HepG2 (cell line): ENCODE results near the gene FXR2. TPM values are rescaled to one million over a fixed set of nuclear protein-coding genes. Genes with fewer than 3 reads are reported as not detected.

ENCODE experiments used
- HNF4A ChIP-seq: sonication (generic); formaldehyde crosslinking; IDR thresholded peaks from 2 replicates; pipeline ENCODE4 v1.4.0; 2020; ENCODE audit warnings: missing genetic modification reagents
- HNRNPH1 ChIP-seq: fragments of 200-400 bp; formaldehyde crosslinking; optimal IDR thresholded peaks from 2 replicates; pipeline ENCODE3; 2017; ENCODE audit warnings: mild to moderate bottlenecking, low read depth, low read length
- ISX ChIP-seq: sonication (generic); formaldehyde crosslinking; conservative IDR thresholded peaks from 2 replicates; pipeline ENCODE4 v1.5.0; 2020; ENCODE audit warnings: missing genetic modification reagents
- KMT2A ChIP-seq: sonication (generic); formaldehyde crosslinking; IDR thresholded peaks from 2 replicates; pipeline ENCODE4 v1.4.0; 2020; ENCODE audit warnings: missing genetic modification reagents
- PCBP1 ChIP-seq: fragments of 200-400 bp; formaldehyde crosslinking; IDR thresholded peaks from 2 replicates; pipeline ENCODE4 v1.6.1; 2017; ENCODE audit warnings: mild to moderate bottlenecking, low read depth, low read length, borderline replicate concordance
- RFX3 ChIP-seq: IDR thresholded peaks from 2 replicates; pipeline ENCODE4 v1.6.1; 2016; ENCODE audit warnings: missing biosample characterization, missing genetic modification reagents
- STAG1 ChIP-seq: sonication (generic); formaldehyde crosslinking; IDR thresholded peaks from 2 replicates; pipeline ENCODE4 v1.4.0; 2020; ENCODE audit warnings: missing genetic modification reagents
- ZNF24 ChIP-seq: fragments of 450-650 bp; IDR thresholded peaks from 2 replicates; pipeline ENCODE4 v1.6.1; 2017; ENCODE audit warnings: antibody characterized with exemption, mild to moderate bottlenecking
- ZNF44 ChIP-seq: sonication (generic); formaldehyde crosslinking; IDR thresholded peaks from 2 replicates; pipeline ENCODE4 v1.5.1; 2020; ENCODE audit warnings: mild to moderate bottlenecking, missing genetic modification reagents
- ZNF556 ChIP-seq: sonication (generic); formaldehyde crosslinking; IDR thresholded peaks from 2 replicates; pipeline ENCODE4 v1.4.0; 2020; ENCODE audit warnings: mild to moderate bottlenecking, missing genetic modification reagents, borderline replicate concordance
- ZNF614 ChIP-seq: IDR thresholded peaks from 2 replicates; pipeline ENCODE4 v1.6.1; 2018; ENCODE audit warnings: missing biosample characterization, missing genetic modification reagents, inconsistent platforms, borderline replicate concordance
- ZNF619 ChIP-seq: sonication (generic); formaldehyde crosslinking; IDR thresholded peaks from 2 replicates; pipeline ENCODE4 v1.4.0; 2020; ENCODE audit warnings: mild to moderate bottlenecking, missing genetic modification reagents
- ZNF737 ChIP-seq: sonication (generic); formaldehyde crosslinking; IDR thresholded peaks from 2 replicates; pipeline ENCODE4 v1.5.0; 2020; ENCODE audit warnings: missing genetic modification reagents, mild to moderate bottlenecking, borderline replicate concordance
- ZNF788 ChIP-seq: sonication (generic); formaldehyde crosslinking; IDR thresholded peaks from 2 replicates; pipeline ENCODE4 v1.5.0; 2020; ENCODE audit warnings: mild to moderate bottlenecking, missing genetic modification reagents, borderline replicate concordance
- polyA plus RNA-seq, 8 experiments: library from polyadenylated mRNA; depleted of rRNA in 3 of 8; stranded (reverse) in 7 of 8; unstranded in 1 of 8; fragments of >200 nt; fragmentation: Illumina TruSeq in 4 of 8; extraction: Trizol in 4 of 8; gene quantifications; 2 replicates each; pipeline versions ENCODE4 v1.2.1 to v1.2.3, GENCODE V29; 2011 to 2016; ENCODE audit warnings: low read depth in 4 of 8, missing spikeins in 1 of 8, mixed read lengths in 1 of 8; ENCODE audit not compliant: insufficient read depth in 1 of 8
- total RNA-seq, 5 experiments: library from RNA; depleted of rRNA; stranded (reverse); fragments of >200 nt; fragmentation: Illumina TruSeq; extraction: Trizol; gene quantifications; 2 replicates each; pipeline ENCODE4 v1.2.3, GENCODE V29; 2016; ENCODE audit warnings: low read depth in 1 of 5
- TF ChIP-seq, protein P1 (sequence below): sonication (generic); formaldehyde crosslinking; IDR thresholded peaks from 2 replicates; pipeline ENCODE4 v1.9.0; 2021; ENCODE audit warnings: missing genetic modification reagents, borderline replicate concordance
- TF ChIP-seq, protein P2 (sequence below): sonication (generic); formaldehyde crosslinking; IDR thresholded peaks from one replicate; pipeline ENCODE4 v1.5.1; 2020; ENCODE audit warnings: mild to moderate bottlenecking, missing genetic modification reagents; ENCODE audit errors: not compliant biosample characterization

FXR2 gene
- total and polyA plus RNA-seq, 2 of the 13 experiments (the other 11 are each of a cell fraction or from before 2014, with no cell fraction given) = 20.9 to 24.4 TPM

DNA sequence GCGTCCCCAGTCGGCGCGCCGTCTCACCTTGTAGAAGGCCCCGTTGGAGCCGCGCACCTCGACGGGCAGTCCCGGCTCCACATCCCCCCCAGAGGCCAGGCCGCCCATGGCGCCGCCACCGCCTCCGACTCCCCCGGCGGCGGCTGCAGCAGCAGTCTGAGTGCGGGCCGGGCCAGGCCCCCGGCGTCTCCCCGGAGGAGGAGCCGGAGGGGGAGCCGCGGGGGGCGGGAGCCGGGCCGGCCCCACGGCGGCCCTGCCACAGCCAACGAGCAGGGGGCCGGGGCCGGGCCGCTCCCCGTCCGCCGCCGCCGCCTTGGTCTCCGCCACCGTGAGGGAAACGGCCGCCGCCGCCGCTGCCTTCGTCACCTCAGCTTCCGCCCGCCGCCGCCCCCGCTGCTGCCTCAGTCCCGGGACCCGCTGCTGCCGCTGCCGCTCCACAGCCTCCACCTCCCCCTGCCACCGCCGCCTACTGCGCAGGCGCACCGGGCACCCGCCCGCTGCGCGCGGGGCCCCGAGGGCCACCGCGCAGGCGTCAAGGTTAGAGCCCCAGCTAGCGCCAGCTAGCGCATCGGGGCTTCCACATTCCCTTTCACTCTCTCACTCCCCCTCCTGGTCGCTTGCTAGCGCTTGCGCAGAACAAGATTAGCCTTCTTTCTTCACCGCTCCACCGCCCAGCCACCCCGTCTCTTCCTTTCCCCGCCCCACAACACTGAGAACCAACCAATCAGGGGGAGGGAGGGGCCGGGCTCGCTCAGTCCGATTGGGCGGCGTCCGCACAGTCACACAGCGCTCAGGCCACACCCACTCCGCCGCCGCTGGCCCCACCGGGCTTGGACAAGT, at the start of gene FXR2 (continued):
- 0 out of 2 replicates have a peak, but pooled peaks have one; percentile 16 for TF ChIP-seq KMT2A (CRISPR knock-in tag)
- peak; percentile 32 for TF ChIP-seq HNRNPH1
- no peak for TF ChIP-seq ZNF737
- TF ChIP-seq, protein P1, sequence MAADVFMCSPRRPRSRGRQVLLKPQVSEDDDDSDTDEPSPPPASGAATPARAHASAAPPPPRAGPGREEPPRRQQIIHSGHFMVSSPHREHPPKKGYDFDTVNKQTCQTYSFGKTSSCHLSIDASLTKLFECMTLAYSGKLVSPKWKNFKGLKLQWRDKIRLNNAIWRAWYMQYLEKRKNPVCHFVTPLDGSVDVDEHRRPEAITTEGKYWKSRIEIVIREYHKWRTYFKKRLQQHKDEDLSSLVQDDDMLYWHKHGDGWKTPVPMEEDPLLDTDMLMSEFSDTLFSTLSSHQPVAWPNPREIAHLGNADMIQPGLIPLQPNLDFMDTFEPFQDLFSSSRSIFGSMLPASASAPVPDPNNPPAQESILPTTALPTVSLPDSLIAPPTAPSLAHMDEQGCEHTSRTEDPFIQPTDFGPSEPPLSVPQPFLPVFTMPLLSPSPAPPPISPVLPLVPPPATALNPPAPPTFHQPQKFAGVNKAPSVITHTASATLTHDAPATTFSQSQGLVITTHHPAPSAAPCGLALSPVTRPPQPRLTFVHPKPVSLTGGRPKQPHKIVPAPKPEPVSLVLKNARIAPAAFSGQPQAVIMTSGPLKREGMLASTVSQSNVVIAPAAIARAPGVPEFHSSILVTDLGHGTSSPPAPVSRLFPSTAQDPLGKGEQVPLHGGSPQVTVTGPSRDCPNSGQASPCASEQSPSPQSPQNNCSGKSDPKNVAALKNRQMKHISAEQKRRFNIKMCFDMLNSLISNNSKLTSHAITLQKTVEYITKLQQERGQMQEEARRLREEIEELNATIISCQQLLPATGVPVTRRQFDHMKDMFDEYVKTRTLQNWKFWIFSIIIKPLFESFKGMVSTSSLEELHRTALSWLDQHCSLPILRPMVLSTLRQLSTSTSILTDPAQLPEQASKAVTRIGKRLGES (CRISPR knock-in tag) = no peak
- TF ChIP-seq ZNF24 = no peak
- TF ChIP-seq RFX3 (CRISPR knock-in tag) = no peak
- 0 out of 2 replicates have a peak, but pooled peaks have one; percentile 14 for TF ChIP-seq PCBP1
- peak; percentile 22; the same call in 1 of the 2 replicates for TF ChIP-seq ZNF788 (CRISPR knock-in tag)
- no peak for TF ChIP-seq ZNF44 (CRISPR knock-in tag)
- no peak for TF ChIP-seq ZNF614 (CRISPR knock-in tag)
- TF ChIP-seq ZNF556 = 0 out of 2 replicates have a peak, but pooled peaks have one; percentile 29
- no peak for TF ChIP-seq HNF4A
- no peak for TF ChIP-seq ISX (CRISPR knock-in tag)
- TF ChIP-seq ZNF619 (CRISPR knock-in tag) = 0 out of 2 replicates have a peak, but pooled peaks have one; percentile 13
- TF ChIP-seq, protein P2, sequence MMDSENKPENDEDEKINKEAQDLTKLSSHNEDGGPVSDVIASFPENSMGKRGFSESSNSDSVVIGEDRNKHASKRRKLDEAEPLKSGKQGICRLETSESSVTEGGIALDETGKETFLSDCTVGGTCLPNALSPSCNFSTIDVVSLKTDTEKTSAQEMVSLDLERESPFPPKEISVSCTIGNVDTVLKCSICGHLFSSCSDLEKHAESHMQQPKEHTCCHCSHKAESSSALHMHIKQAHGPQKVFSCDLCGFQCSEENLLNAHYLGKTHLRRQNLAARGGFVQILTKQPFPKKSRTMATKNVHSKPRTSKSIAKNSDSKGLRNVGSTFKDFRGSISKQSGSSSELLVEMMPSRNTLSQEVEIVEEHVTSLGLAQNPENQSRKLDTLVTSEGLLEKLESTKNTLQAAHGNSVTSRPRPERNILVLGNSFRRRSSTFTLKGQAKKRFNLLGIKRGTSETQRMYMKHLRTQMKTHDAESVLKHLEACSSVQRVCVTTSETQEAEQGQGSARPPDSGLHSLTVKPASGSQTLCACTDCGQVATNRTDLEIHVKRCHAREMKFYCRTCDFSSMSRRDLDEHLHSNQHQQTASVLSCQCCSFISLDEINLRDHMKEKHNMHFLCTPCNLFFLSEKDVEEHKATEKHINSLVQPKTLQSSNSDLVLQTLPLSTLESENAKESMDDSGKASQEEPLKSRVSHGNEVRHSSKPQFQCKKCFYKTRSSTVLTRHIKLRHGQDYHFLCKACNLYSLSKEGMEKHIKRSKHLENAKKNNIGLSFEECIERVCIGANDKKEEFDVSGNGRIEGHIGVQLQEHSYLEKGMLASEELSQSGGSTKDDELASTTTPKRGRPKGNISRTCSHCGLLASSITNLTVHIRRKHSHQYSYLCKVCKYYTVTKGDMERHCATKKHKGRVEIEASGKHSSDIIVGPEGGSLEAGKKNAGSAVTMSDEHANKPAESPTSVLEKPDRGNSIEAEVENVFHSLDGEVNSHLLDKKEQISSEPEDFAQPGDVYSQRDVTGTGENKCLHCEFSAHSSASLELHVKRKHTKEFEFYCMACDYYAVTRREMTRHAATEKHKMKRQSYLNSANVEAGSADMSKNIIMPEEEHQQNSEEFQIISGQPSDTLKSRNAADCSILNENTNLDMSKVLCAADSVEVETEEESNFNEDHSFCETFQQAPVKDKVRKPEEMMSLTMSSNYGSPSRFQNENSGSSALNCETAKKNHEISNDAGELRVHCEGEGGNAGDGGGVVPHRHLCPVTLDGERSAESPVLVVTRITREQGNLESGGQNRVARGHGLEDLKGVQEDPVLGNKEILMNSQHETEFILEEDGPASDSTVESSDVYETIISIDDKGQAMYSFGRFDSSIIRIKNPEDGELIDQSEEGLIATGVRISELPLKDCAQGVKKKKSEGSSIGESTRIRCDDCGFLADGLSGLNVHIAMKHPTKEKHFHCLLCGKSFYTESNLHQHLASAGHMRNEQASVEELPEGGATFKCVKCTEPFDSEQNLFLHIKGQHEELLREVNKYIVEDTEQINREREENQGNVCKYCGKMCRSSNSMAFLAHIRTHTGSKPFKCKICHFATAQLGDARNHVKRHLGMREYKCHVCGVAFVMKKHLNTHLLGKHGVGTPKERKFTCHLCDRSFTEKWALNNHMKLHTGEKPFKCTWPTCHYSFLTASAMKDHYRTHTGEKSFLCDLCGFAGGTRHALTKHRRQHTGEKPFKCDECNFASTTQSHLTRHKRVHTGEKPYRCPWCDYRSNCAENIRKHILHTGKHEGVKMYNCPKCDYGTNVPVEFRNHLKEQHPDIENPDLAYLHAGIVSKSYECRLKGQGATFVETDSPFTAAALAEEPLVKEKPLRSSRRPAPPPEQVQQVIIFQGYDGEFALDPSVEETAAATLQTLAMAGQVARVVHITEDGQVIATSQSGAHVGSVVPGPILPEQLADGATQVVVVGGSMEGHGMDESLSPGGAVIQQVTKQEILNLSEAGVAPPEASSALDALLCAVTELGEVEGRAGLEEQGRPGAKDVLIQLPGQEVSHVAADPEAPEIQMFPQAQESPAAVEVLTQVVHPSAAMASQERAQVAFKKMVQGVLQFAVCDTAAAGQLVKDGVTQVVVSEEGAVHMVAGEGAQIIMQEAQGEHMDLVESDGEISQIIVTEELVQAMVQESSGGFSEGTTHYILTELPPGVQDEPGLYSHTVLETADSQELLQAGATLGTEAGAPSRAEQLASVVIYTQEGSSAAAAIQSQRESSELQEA = no peak
- 0 out of 2 replicates have a peak, but pooled peaks have one; percentile 10 for TF ChIP-seq STAG1 (CRISPR knock-in tag)
- TF ChIP-seq, all 625 proteins: peak for 101
